ENCODE measurements around the gene FTO. TPM values are rescaled to one million over a fixed set of nuclear protein-coding genes. Genes with fewer than 3 reads are reported as not detected.

FTO gene
- polyA plus RNA-seq, 1 donor from 2014 or later, result 80.1 TPM

- no peak for TF ChIP-seq EP300 (conservative IDR thresholded peaks at IDR 0.05; ENCODE audit: poor library complexity, severe bottlenecking)
- no peak for TF ChIP-seq TAF1 (IDR thresholded peaks at IDR 0.05; ENCODE audit: low read depth)
- no peak for TF ChIP-seq MXI1 (conservative IDR thresholded peaks at IDR 0.05; ENCODE audit: poor library complexity, severe bottlenecking)
- no peak for TF ChIP-seq EZH2 (IDR thresholded peaks at IDR 0.05; ENCODE audit: borderline replicate concordance, insufficient read depth, low read length, poor library complexity, severe bottlenecking)
- TF ChIP-seq CTCF (IDR thresholded peaks at IDR 0.05; ENCODE audit: poor library complexity, severe bottlenecking), result no peak
- TF ChIP-seq REST (IDR thresholded peaks at IDR 0.05; ENCODE audit: borderline replicate concordance), result no peak
- no peak for TF ChIP-seq POLR2AphosphoS5 (IDR thresholded peaks at IDR 0.05)
- TF ChIP-seq RAD21 (conservative IDR thresholded peaks at IDR 0.05), result no peak
- no peak for TF ChIP-seq SMC3 (conservative IDR thresholded peaks at IDR 0.05; ENCODE audit: poor library complexity)
- Histone ChIP-seq H3F3A (ENCODE audit: insufficient read depth, low read length, poor library complexity, severe bottlenecking) (no peaks in the 10 kb centered on the region), H3K9ac (ENCODE audit: low read length) (no peak overlapping the region), H3K27ac (ENCODE audit: low read length) (no peak overlapping the region), H3K9me3 (ENCODE audit: low read length) (no peaks in the 10 kb centered on the region), H3K4me3 (ENCODE audit: low read length) (no peak overlapping the region), H3K79me2 (replicated peaks; ENCODE audit: insufficient read depth, low read length) (no peaks in the 10 kb centered on the region), H3K27me3 (ENCODE audit: insufficient read depth, low read depth, low read length) (no peaks in the 10 kb centered on the region), H2AFZ (ENCODE audit: low read depth, low read length) (no peak overlapping the region), H3K4me2 (ENCODE audit: low read length) (no peak overlapping the region), H3K9me2 (ENCODE audit: insufficient read depth, low read length) (no peaks in the 10 kb centered on the region), H4K20me1 (ENCODE audit: insufficient read depth) (no peaks in the 10 kb centered on the region), H3K36me3 (ENCODE audit: insufficient read depth, low read length) (no peaks in the 10 kb centered on the region)
These were observed 248.6 kb downstream of the FTO start for GRCh38 chr16:53952215-53953208.

- no peak overlapping the region for H3K4me2 ChIP-seq (ENCODE audit: low read length)
- no peaks in the 10 kb centered on the region for H3K36me3 ChIP-seq (ENCODE audit: insufficient read depth, low read length)
- no peak overlapping the region for H3K9ac ChIP-seq (ENCODE audit: low read length)
These were observed 249.4 kb downstream of the FTO start for GRCh38 chr16:53953336-53953735.

More at GRCh38 chr16:53953336-53953735, 249.4 kb downstream of the FTO start:
- no peak overlapping the region for H3K4me3 ChIP-seq (ENCODE audit: low read length)
- H2AFZ ChIP-seq (ENCODE audit: low read depth, low read length), result no peak overlapping the region
- no peaks in the 10 kb centered on the region for H3F3A ChIP-seq (ENCODE audit: insufficient read depth, low read length, poor library complexity, severe bottlenecking)
- H3K79me2 ChIP-seq (replicated peaks; ENCODE audit: insufficient read depth, low read length), result no peaks in the 10 kb centered on the region
- no peaks in the 10 kb centered on the region for H3K9me3 ChIP-seq (ENCODE audit: low read length)
- H3K27ac ChIP-seq (ENCODE audit: low read length), result no peak overlapping the region
- H3K27me3 ChIP-seq (ENCODE audit: insufficient read depth, low read depth, low read length), result no peaks in the 10 kb centered on the region
- no peaks in the 10 kb centered on the region for H3K9me2 ChIP-seq (ENCODE audit: insufficient read depth, low read length)
- H4K20me1 ChIP-seq (ENCODE audit: insufficient read depth), result no peaks in the 10 kb centered on the region
- no peak for TF ChIP-seq SMC3 (conservative IDR thresholded peaks at IDR 0.05; ENCODE audit: poor library complexity)
- TF ChIP-seq RAD21 (conservative IDR thresholded peaks at IDR 0.05), result no peak
- no peak for TF ChIP-seq EZH2 (IDR thresholded peaks at IDR 0.05; ENCODE audit: borderline replicate concordance, insufficient read depth, low read length, poor library complexity, severe bottlenecking)
- no peak for TF ChIP-seq EP300 (conservative IDR thresholded peaks at IDR 0.05; ENCODE audit: poor library complexity, severe bottlenecking)
- TF ChIP-seq REST (IDR thresholded peaks at IDR 0.05; ENCODE audit: borderline replicate concordance), result no peak
- TF ChIP-seq TAF1 (IDR thresholded peaks at IDR 0.05; ENCODE audit: low read depth), result no peak
- TF ChIP-seq POLR2AphosphoS5 (IDR thresholded peaks at IDR 0.05), result no peak
- no peak for TF ChIP-seq CTCF (IDR thresholded peaks at IDR 0.05; ENCODE audit: poor library complexity, severe bottlenecking)
- no peak for TF ChIP-seq MXI1 (conservative IDR thresholded peaks at IDR 0.05; ENCODE audit: poor library complexity, severe bottlenecking)

Measured in neural cell (in vitro differentiated cells).